Adipose tissue (tissue), 3 donors: ENCODE measurements around the gene CCNG2. TPM values are rescaled to one million over a fixed set of nuclear protein-coding genes. Genes with fewer than 3 reads are reported as not detected.

Experiments
- polyA plus RNA-seq, 3 donors: library from polyadenylated mRNA; stranded (reverse); fragments of 200-250 nt; gene quantifications; one replicate each; pipeline ENCODE4 v1.2.3, GENCODE V29; 2013
- donor health status: healthy with polysubstance abuse.
- donor health status: Bipolar disorder and iron deficiency.
- donor health status: healthy.

CCNG2 gene
- polyA plus RNA-seq, 3 donors = 8.9 to 46.9 (median 13.4) TPM

Other genes with a start within 250 kb of the CCNG2 start
- 100 to 1,000 TPM in 1 of 3 donors, 10 to 100 TPM in 2; 12.2 to 136 (median 91.1) TPM for gene SEPTIN11, start 207.5 kb upstream of the CCNG2 start, polyA plus RNA-seq
- gene CCNI, start 81.2 kb upstream of the CCNG2 start, polyA plus RNA-seq = 100 to 1,000 TPM; 101 to 282 (median 117) TPM